ENCODE results near the gene DUSP22. TPM values are rescaled to one million over a fixed set of nuclear protein-coding genes. Genes with fewer than 3 reads are reported as not detected.

DUSP22 gene
- total and polyA plus RNA-seq, 2 of the 8 experiments (the other 6 are each of a cell fraction or from before 2014, with no cell fraction given) = 15.5 to 32.4 TPM

- POLR2A ChIA-PET (ENCODE audit: partially characterized antibody) = interaction anchor here (1.4 to 1.6 kb wide), 2 partner anchors 11 to 21 kb away, joined by 3 read pairs; no protein-coding TSS in a partner anchor
Observed at GRCh38 chr6:372336-372911, 80.1 kb downstream of the DUSP22 start.

More at GRCh38 chr6:372336-372911, 80.1 kb downstream of the DUSP22 start:
- Histone ChIP-seq H2BK20ac (ENCODE audit: low read length) (no peak overlapping the region), H4K5ac (ENCODE audit: insufficient read length, low read depth, low read length) (no peak overlapping the region), H2BK12ac (ENCODE audit: low read depth, low read length) (no peak overlapping the region), H3K36me3 (ENCODE audit: control insufficient read depth in 2 of 4, insufficient read depth in 4 of 4, low read length in 3 of 4) (no peaks in the 10 kb centered on the region; a peak in 1 of 8 replicates), H3K27ac (ENCODE audit: low read depth, low read length) (no peak overlapping the region), H3K14ac (ENCODE audit: insufficient read length) (no peak overlapping the region), H3K18ac (ENCODE audit: extremely low read depth, low read length) (no peak overlapping the region), H4K91ac (replicated peaks; ENCODE audit: insufficient read length, low read length) (no peak overlapping the region), H3K79me2 (ENCODE audit: control insufficient read depth in 1 of 2, insufficient read depth in 2 of 2, low read length in 2 of 2) (no peaks in the 10 kb centered on the region; a peak in 1 of 4 replicates), H2BK15ac (ENCODE audit: low read length) (no peak overlapping the region), H4K8ac (ENCODE audit: extremely low read depth, insufficient read depth, low read length) (no peak overlapping the region), H3K23ac (ENCODE audit: insufficient read length) (no peak overlapping the region), H3K56ac (replicated peaks; ENCODE audit: insufficient read length, low read depth, low read length) (no peak overlapping the region), H3K27me3 (replicated peaks in 1 of 4; ENCODE audit: control insufficient read depth in 3 of 4, extremely low read depth in 1 of 4, insufficient read depth in 3 of 4, low read length in 3 of 4) (no peaks in the 10 kb centered on the region; a peak in 1 of 7 replicates), H2BK120ac (replicated peaks; ENCODE audit: low read depth, low read length) (no peak overlapping the region), H2AK5ac (ENCODE audit: low read depth, low read length) (no peak overlapping the region), H3K23me2 (ENCODE audit: low read depth, low read length) (no peaks in the 10 kb centered on the region), H3K4me1 (replicated peaks in 1 of 4; ENCODE audit: control insufficient read depth in 3 of 4, insufficient read depth in 4 of 4, low read length in 3 of 4) (peaks cover 0 to 6% (median 0%) of the 10 kb centered on the region in 4 experiments; a peak in 2 of 7 replicates), H3K9ac (replicated peaks in 1 of 4; ENCODE audit: extremely low read depth in 1 of 4, low read depth in 3 of 4, low read length in 3 of 4) (no peak overlapping the region), H3K9me3 (ENCODE audit: insufficient read depth in 2 of 2, low read depth in 1 of 2, low read length in 1 of 2) (peaks cover 34 to 66% of the 10 kb centered on the region in 2 experiments), H3K79me1 (ENCODE audit: low read depth, low read length) (no peaks in the 10 kb centered on the region), H2BK5ac (ENCODE audit: low read depth, low read length) (no peak overlapping the region), H3K4ac (replicated peaks; ENCODE audit: insufficient read length, low read depth, low read length) (no peak overlapping the region), H2AFZ (ENCODE audit: low read length) (no peak overlapping the region), H3K4me2 (ENCODE audit: insufficient read depth in 1 of 2, low read depth in 2 of 2, low read length in 2 of 2) (no peak overlapping the region), H4K20me1 (replicated peaks in 1 of 2; ENCODE audit: control insufficient read depth in 1 of 2, insufficient read depth in 2 of 2, low read length in 2 of 2) (no peaks in the 10 kb centered on the region), H3K4me3 (ENCODE audit: extremely low read depth in 1 of 4, insufficient read depth in 2 of 4, low read depth in 3 of 4, low read length in 4 of 4) (no peak overlapping the region)
- TF ChIP-seq ATF2 (IDR thresholded peaks at IDR 0.05; ENCODE audit: low read length) (no peak), JUN (IDR thresholded peaks at IDR 0.05; ENCODE audit: low read depth, low read length) (no peak), BRCA1 (IDR thresholded peaks at IDR 0.05; ENCODE audit: low read depth, low read length) (no peak), POLR2A (IDR thresholded peaks at IDR 0.05; ENCODE audit: control extremely low read depth in 1 of 2, low read depth in 2 of 2, low read length in 2 of 2) (no peak), RNF2 (IDR thresholded peaks at IDR 0.05; ENCODE audit: borderline replicate concordance, low read depth, low read length, missing control alignments, poor library complexity, severe bottlenecking) (no peak), KDM1A (IDR thresholded peaks at IDR 0.05; ENCODE audit: borderline replicate concordance, low read length) (no peak), RXRA (IDR thresholded peaks at IDR 0.05; ENCODE audit: insufficient read depth, low read depth, low read length) (no peak), CTBP2 (IDR thresholded peaks at IDR 0.05; ENCODE audit: borderline replicate concordance, insufficient read depth, insufficient read length, low read length) (no peak), KDM5A (IDR thresholded peaks at IDR 0.05; ENCODE audit: low read length) (no peak), ZNF274 (IDR thresholded peaks at IDR 0.05; ENCODE audit: borderline replicate concordance, extremely low read depth, low read length) (no peak)
- WGBS, 2 experiments (ENCODE audit: extremely low coverage in 1 of 2, insufficient coverage in 1 of 2, insufficient read length in 1 of 2, insufficient replicate concordance in 2 of 2, low coverage in 1 of 2, low lambda C conversion rate in 2 of 2, missing lambda C conversion rate in 1 of 2) = 91% methylated on average over 16 of the region's 16 CpGs; no CpG with 5 or more reads in 1 of the 2 experiments
- FAIRE-seq = no peak
- no peak for DNase-seq (ENCODE audit: low read depth in 1 of 2, low spot score in 2 of 2)
- CTCF ChIA-PET (ENCODE audit: partially characterized antibody) = interaction anchor here (0.6 to 4.3 kb wide), 10 partner anchors 11 to 183 kb away, joined by 3 to 12 read pairs (median 4); no protein-coding TSS in a partner anchor
